Middle frontal gyrus (tissue), 1 donor: ENCODE measurements around the gene NSUN7.
A peak's percentile ranks its signal among the peaks of the same experiment; 100 is the strongest.

Experiments used
- DNase-seq: peaks from one replicate; pipeline ENCODE4 v3.0.0-alpha.2; 2015; ENCODE audit warnings: low spot score; ENCODE audit errors: extremely low spot score

The NSUN7 gene

GRCh38 chr4:40844261-40844660 is 94.5 kb downstream of the NSUN7 start:
- no peak for DNase-seq

- DNase-seq: no peak
These were observed 95.5 kb downstream of the NSUN7 start for GRCh38 chr4:40845154-40845835.

- DNase-seq: peak; percentile 32
These were observed 96.8 kb downstream of the NSUN7 start for GRCh38 chr4:40846532-40846931.

- DNase-seq: no peak
These were observed 98.5 kb downstream of the NSUN7 start for GRCh38 chr4:40848251-40848650.

GRCh38 chr4:40848940-40849339 is 99.2 kb downstream of the NSUN7 start:
- no peak for DNase-seq

GRCh38 chr4:40850496-40850895 is 100.7 kb downstream of the NSUN7 start:
- DNase-seq: no peak

- no peak for DNase-seq
These were observed 106.6 kb downstream of the NSUN7 start for GRCh38 chr4:40856277-40856839.

- no peak for DNase-seq
These were observed 107.1 kb downstream of the NSUN7 start for GRCh38 chr4:40856840-40857362.

DNA sequence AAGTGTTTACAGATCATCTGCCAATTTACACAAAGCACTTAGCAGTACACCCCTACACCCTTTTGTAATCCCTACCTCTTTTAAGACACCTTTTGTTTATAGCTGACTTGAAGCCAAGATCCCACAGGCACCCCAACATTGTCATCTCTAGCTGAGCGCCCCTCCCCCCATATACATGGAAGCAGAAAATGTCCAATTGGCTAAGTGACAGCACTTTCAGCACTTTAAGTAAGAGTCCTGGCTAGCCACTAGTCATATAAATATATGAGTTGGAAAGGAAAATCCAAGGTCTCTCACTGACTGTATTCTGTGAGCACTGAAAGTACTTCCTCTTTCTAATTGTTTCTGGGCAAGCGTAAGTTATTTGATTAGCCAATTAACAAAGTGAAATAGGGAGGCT is 108.2 kb downstream of the NSUN7 start:
- DNase-seq: no peak

GRCh38 chr4:40858962-40859361 is 109.2 kb downstream of the NSUN7 start:
- no peak for DNase-seq
